A673 (cell line): ENCODE measurements around the gene PPA2.

Source experiments
- EZH2 ChIP-seq: fragments of 200-600 bp; sonication (generic); IDR thresholded peaks from 2 replicates; pipeline ENCODE4 v1.6.1; 2017; ENCODE audit warnings: borderline replicate concordance, low read depth, mild to moderate bottlenecking, mixed read lengths, antibody characterized with exemption, low read length; ENCODE audit not compliant: poor library complexity, severe bottlenecking
- TF ChIP-seq, protein P1 (sequence below): fragments of 300-800, 200-600 bp; sonication (generic); conservative IDR thresholded peaks from 2 replicates; pipeline ENCODE4 v1.5.1; 2017; ENCODE audit warnings: low read depth, mild to moderate bottlenecking, antibody characterized with exemption, low read length, moderate library complexity, mixed read lengths

DNA sequence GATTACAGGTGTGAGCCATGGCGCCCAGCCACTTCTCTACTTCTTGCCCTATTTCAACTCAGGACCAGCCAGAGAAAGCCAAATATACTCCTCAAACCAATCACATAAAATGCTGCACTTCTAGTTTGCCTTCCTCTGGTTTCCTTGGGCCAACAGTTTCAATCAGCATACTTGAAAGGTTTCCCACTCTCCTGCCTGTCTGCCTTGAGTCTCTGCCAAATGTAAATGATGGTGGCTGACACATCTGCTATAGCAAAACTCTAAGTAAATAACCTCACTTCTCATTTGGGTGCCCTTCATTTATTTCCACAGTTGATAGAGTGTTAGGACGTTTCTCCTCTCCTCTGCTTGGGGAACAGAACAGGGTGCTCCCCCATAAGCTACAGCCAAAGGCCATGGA, 36.4 kb upstream of the PPA2 start:
- TF ChIP-seq, protein P1, sequence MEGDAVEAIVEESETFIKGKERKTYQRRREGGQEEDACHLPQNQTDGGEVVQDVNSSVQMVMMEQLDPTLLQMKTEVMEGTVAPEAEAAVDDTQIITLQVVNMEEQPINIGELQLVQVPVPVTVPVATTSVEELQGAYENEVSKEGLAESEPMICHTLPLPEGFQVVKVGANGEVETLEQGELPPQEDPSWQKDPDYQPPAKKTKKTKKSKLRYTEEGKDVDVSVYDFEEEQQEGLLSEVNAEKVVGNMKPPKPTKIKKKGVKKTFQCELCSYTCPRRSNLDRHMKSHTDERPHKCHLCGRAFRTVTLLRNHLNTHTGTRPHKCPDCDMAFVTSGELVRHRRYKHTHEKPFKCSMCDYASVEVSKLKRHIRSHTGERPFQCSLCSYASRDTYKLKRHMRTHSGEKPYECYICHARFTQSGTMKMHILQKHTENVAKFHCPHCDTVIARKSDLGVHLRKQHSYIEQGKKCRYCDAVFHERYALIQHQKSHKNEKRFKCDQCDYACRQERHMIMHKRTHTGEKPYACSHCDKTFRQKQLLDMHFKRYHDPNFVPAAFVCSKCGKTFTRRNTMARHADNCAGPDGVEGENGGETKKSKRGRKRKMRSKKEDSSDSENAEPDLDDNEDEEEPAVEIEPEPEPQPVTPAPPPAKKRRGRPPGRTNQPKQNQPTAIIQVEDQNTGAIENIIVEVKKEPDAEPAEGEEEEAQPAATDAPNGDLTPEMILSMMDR, result no peak
- TF ChIP-seq EZH2, result no peak
